Measurements from ENCODE around the gene CCDC34. TPM values are rescaled to one million over a fixed set of nuclear protein-coding genes. Genes with fewer than 3 reads are reported as not detected.

CCDC34 gene
- total and polyA plus RNA-seq, 2 of the 4 experiments (the other 2 are of a cell fraction): 2.5 to 4.5 TPM

DNA sequence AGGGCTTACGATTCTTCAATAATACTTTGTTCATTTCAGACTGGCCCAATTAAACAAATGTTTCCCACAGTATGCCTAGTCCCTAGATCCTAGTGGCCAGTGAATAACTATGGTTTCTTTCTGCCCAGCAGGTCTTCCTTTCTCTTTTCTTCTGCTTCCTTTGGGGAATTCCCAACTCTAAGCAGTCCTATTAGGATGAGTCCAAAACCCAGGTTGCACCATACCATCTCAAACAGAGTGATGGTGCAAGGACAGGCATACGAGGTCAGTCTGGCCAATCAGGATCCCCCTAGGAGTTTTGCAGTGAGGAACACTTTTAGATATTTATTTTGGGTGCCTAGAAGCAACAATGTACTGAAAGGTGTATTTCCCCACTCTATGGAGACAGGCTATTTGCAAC, 41.4 kb upstream of the CCDC34 start:
- H3K4me3 ChIP-seq (ENCODE audit: insufficient read depth, low read depth, low read length): no peak overlapping the region
- POLR2A ChIA-PET (ENCODE audit: unreplicated experiment): interaction anchor here (0.8 kb wide), 1 partner anchor 9 kb away, joined by 3 read pairs; no protein-coding TSS in a partner anchor

More for the DNA sequence above, 41.4 kb upstream of the CCDC34 start:
- H3K14ac ChIP-seq (replicated peaks; ENCODE audit: low read depth, low read length): no peak overlapping the region
- H3K27ac ChIP-seq (ENCODE audit: insufficient read depth, low read length): no peak overlapping the region
- no peaks in the 10 kb centered on the region for H3K9me1 ChIP-seq (ENCODE audit: insufficient read depth, low read length)
- no TSS peak for BruUV-seq (replicated peaks)
- intact Hi-C loops (cut with micrococcal nuclease) (no loop called here), dilution Hi-C loops (cut with HindIII; ENCODE audit: low sequenced_read_pairs, unreplicated experiment) (no loop called here), in situ Hi-C loops (cut with MboI; ENCODE audit: low sequenced_read_pairs) (no loop called here)
- 100% methylated on average over 1 of the region's 2 CpGs; no CpG with 5 or more reads in 1 of the 2 experiments for WGBS, 2 experiments (ENCODE audit: extremely low coverage in 2 of 2, insufficient read length in 1 of 2)
- no peak overlapping the region for H4K8ac ChIP-seq (ENCODE audit: low read depth in 2 of 2, low read length in 2 of 2)
- CTCF ChIA-PET: interaction anchor here (1.2 kb wide), 1 partner anchor 33 kb away, joined by 3 read pairs; no protein-coding TSS in a partner anchor
- H3K23ac ChIP-seq (ENCODE audit: low read depth, low read length): no peak overlapping the region
- no peak overlapping the region for H3K18ac ChIP-seq (ENCODE audit: low read depth, low read length)
- no peak overlapping the region for H3K4me2 ChIP-seq (ENCODE audit: low read depth, low read length)
- no peak overlapping the region for H3K4ac ChIP-seq (ENCODE audit: low read depth, low read length)
- TF ChIP-seq CEBPB (IDR thresholded peaks at IDR 0.05; ENCODE audit: low read depth, low read length) (no peak), RAD21 (IDR thresholded peaks at IDR 0.05; ENCODE audit: low read length) (no peak), MAFK (IDR thresholded peaks at IDR 0.05; ENCODE audit: low read depth, low read length) (no peak), RFX5 (IDR thresholded peaks at IDR 0.05; ENCODE audit: low read depth, low read length) (no peak), CHD1 (IDR thresholded peaks at IDR 0.05; ENCODE audit: low read depth, low read length) (no peak), MAZ (IDR thresholded peaks at IDR 0.05; ENCODE audit: borderline replicate concordance, low read depth, low read length) (no peak), USF2 (IDR thresholded peaks at IDR 0.05; ENCODE audit: low read depth, low read length) (no peak), NFE2L2 (IDR thresholded peaks at IDR 0.05; ENCODE audit: low read depth, low read length) (no peak), POLR2A (IDR thresholded peaks at IDR 0.05; ENCODE audit: low read depth, low read length) (no peak), MXI1 (IDR thresholded peaks at IDR 0.05; ENCODE audit: borderline replicate concordance, low read depth, low read length) (no peak), BHLHE40 (IDR thresholded peaks at IDR 0.05; ENCODE audit: low read depth, low read length) (no peak), FOS (IDR thresholded peaks at IDR 0.05; ENCODE audit: low read depth, low read length) (no peak)
- TF ChIP-seq, protein P1, sequence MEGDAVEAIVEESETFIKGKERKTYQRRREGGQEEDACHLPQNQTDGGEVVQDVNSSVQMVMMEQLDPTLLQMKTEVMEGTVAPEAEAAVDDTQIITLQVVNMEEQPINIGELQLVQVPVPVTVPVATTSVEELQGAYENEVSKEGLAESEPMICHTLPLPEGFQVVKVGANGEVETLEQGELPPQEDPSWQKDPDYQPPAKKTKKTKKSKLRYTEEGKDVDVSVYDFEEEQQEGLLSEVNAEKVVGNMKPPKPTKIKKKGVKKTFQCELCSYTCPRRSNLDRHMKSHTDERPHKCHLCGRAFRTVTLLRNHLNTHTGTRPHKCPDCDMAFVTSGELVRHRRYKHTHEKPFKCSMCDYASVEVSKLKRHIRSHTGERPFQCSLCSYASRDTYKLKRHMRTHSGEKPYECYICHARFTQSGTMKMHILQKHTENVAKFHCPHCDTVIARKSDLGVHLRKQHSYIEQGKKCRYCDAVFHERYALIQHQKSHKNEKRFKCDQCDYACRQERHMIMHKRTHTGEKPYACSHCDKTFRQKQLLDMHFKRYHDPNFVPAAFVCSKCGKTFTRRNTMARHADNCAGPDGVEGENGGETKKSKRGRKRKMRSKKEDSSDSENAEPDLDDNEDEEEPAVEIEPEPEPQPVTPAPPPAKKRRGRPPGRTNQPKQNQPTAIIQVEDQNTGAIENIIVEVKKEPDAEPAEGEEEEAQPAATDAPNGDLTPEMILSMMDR (conservative IDR thresholded peaks at IDR 0.05; ENCODE audit: low read depth, low read length): no peak
- TF ChIP-seq, protein P2, sequence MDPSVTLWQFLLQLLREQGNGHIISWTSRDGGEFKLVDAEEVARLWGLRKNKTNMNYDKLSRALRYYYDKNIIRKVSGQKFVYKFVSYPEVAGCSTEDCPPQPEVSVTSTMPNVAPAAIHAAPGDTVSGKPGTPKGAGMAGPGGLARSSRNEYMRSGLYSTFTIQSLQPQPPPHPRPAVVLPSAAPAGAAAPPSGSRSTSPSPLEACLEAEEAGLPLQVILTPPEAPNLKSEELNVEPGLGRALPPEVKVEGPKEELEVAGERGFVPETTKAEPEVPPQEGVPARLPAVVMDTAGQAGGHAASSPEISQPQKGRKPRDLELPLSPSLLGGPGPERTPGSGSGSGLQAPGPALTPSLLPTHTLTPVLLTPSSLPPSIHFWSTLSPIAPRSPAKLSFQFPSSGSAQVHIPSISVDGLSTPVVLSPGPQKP (IDR thresholded peaks at IDR 0.05; ENCODE audit: borderline replicate concordance, low read depth, low read length): no peak
- no peak overlapping the region for H4K91ac ChIP-seq (ENCODE audit: insufficient read depth, low read depth, low read length)
- no peak overlapping the region for H2BK5ac ChIP-seq (ENCODE audit: low read depth, low read length, poor library complexity, severe bottlenecking)
- no peak overlapping the region for H2AFZ ChIP-seq (replicated peaks; ENCODE audit: low read length, poor library complexity)
- H3K36me3 ChIP-seq (ENCODE audit: control insufficient read depth, insufficient read depth, low read length): no peaks in the 10 kb centered on the region
- H2BK20ac ChIP-seq (ENCODE audit: low read depth, low read length): no peak overlapping the region
- no peaks in the 10 kb centered on the region for H3K27me3 ChIP-seq (ENCODE audit: control insufficient read depth, insufficient read depth, low read length)
- H2AK9ac ChIP-seq (replicated peaks; ENCODE audit: low read depth, low read length, poor library complexity): no peak overlapping the region
- no peaks in the 10 kb centered on the region for H3K4me1 ChIP-seq (ENCODE audit: control insufficient read depth, insufficient read depth, low read length)
- DNase-seq (no peak), ATAC-seq (ENCODE audit: low read depth) (no peak)
- H2BK120ac ChIP-seq (ENCODE audit: low read depth, low read length): no peak overlapping the region
- no peak overlapping the region for H3K9ac ChIP-seq (ENCODE audit: low read depth, low read length)
- no peak overlapping the region for H2BK15ac ChIP-seq (ENCODE audit: low read depth, low read length)
- H4K20me1 ChIP-seq (ENCODE audit: insufficient read depth, low read length): no peaks in the 10 kb centered on the region
- H3K9me3 ChIP-seq (ENCODE audit: control insufficient read depth, insufficient read depth, low read length): no peaks in the 10 kb centered on the region
- H4K5ac ChIP-seq (ENCODE audit: low read depth, low read length): no peak overlapping the region
- H3K56ac ChIP-seq (ENCODE audit: extremely low read depth, insufficient read depth, low read length): no peak overlapping the region
- H2AK5ac ChIP-seq (ENCODE audit: low read depth, low read length): no peak overlapping the region
- H3K79me1 ChIP-seq (ENCODE audit: low read depth in 1 of 2, low read length in 2 of 2): no peaks in the 10 kb centered on the region

All from IMR-90 (cell line).